Measurements from ENCODE around the gene SOWAHA.

Gene SOWAHA

GRCh38 chr5:132788508-132788907 lies 24.6 kb upstream of the SOWAHA start:
- Histone ChIP-seq H3K9ac (no peak overlapping the region), H3K27me3 (ENCODE audit: insufficient read depth, low read depth) (no peaks in the 10 kb centered on the region), H3K36me3 (ENCODE audit: insufficient read depth) (no peaks in the 10 kb centered on the region), H3K4me2 (no peak overlapping the region), H4K20me1 (ENCODE audit: insufficient read depth) (no peaks in the 10 kb centered on the region), H2AFZ (ENCODE audit: low read depth) (no peak overlapping the region), H3K27ac (no peak overlapping the region), H3K79me2 (ENCODE audit: insufficient read depth, low read depth) (no peaks in the 10 kb centered on the region), H3K4me3 (IDR thresholded peaks at IDR 0.05; ENCODE audit: insufficient read depth, low read depth, low read length) (no peak overlapping the region), H3K4me1 (ENCODE audit: low read depth, poor library complexity, severe bottlenecking) (peaks cover 27% of the 10 kb centered on the region)
- TF ChIP-seq, protein P1, sequence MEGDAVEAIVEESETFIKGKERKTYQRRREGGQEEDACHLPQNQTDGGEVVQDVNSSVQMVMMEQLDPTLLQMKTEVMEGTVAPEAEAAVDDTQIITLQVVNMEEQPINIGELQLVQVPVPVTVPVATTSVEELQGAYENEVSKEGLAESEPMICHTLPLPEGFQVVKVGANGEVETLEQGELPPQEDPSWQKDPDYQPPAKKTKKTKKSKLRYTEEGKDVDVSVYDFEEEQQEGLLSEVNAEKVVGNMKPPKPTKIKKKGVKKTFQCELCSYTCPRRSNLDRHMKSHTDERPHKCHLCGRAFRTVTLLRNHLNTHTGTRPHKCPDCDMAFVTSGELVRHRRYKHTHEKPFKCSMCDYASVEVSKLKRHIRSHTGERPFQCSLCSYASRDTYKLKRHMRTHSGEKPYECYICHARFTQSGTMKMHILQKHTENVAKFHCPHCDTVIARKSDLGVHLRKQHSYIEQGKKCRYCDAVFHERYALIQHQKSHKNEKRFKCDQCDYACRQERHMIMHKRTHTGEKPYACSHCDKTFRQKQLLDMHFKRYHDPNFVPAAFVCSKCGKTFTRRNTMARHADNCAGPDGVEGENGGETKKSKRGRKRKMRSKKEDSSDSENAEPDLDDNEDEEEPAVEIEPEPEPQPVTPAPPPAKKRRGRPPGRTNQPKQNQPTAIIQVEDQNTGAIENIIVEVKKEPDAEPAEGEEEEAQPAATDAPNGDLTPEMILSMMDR (conservative IDR thresholded peaks at IDR 0.05; ENCODE audit: low read depth, low read length) = no peak

- Histone ChIP-seq H2AFZ (ENCODE audit: low read depth) (no peak overlapping the region), H3K27ac (no peak overlapping the region), H3K27me3 (ENCODE audit: insufficient read depth, low read depth) (no peaks in the 10 kb centered on the region), H3K9ac (no peak overlapping the region), H3K79me2 (ENCODE audit: insufficient read depth, low read depth) (no peaks in the 10 kb centered on the region), H3K4me2 (no peak overlapping the region), H4K20me1 (ENCODE audit: insufficient read depth) (no peaks in the 10 kb centered on the region), H3K4me3 (IDR thresholded peaks at IDR 0.05; ENCODE audit: insufficient read depth, low read depth, low read length) (no peak overlapping the region), H3K36me3 (ENCODE audit: insufficient read depth) (no peaks in the 10 kb centered on the region), H3K4me1 (ENCODE audit: low read depth, poor library complexity, severe bottlenecking) (peaks cover 20% of the 10 kb centered on the region)
- TF ChIP-seq, protein P1 (conservative IDR thresholded peaks at IDR 0.05; ENCODE audit: low read depth, low read length) = no peak
Measured at GRCh38 chr5:132788990-132789886, 23.9 kb upstream of the SOWAHA start.

GRCh38 chr5:132790201-132790865 lies 22.8 kb upstream of the SOWAHA start:
- TF ChIP-seq, protein P1 (conservative IDR thresholded peaks at IDR 0.05; ENCODE audit: low read depth, low read length) = no peak
- H3K9ac ChIP-seq = no peak overlapping the region
- H3K4me3 ChIP-seq (IDR thresholded peaks at IDR 0.05; ENCODE audit: insufficient read depth, low read depth, low read length) = no peak overlapping the region
- H3K4me1 ChIP-seq (ENCODE audit: low read depth, poor library complexity, severe bottlenecking) = peaks cover 9% of the 10 kb centered on the region
- H3K4me2 ChIP-seq = no peak overlapping the region
- no peak overlapping the region for H2AFZ ChIP-seq (ENCODE audit: low read depth)
- no peaks in the 10 kb centered on the region for H4K20me1 ChIP-seq (ENCODE audit: insufficient read depth)
- H3K36me3 ChIP-seq (ENCODE audit: insufficient read depth) = no peaks in the 10 kb centered on the region
- no peaks in the 10 kb centered on the region for H3K79me2 ChIP-seq (ENCODE audit: insufficient read depth, low read depth)
- no peaks in the 10 kb centered on the region for H3K27me3 ChIP-seq (ENCODE audit: insufficient read depth, low read depth)
- no peak overlapping the region for H3K27ac ChIP-seq

DNA sequence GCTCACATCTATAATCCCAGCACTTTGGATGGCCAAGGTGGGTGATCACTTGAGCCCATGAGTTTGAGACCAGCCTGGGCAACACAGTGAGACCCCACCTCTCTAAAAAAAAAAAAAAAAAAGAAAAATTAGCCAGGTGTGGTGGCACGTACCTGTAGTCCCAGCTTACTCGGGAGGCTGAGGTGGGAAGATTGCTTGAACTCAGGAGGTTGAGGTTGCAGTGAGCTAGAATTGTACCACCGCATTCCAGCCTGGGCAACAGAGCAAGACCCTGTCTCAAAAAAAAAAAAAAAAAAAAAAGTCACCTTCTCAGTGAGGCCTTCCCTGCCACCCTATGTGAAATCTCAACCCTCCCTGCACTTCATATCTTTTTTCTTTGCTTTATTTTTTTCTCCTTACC lies 22.1 kb upstream of the SOWAHA start:
- Histone ChIP-seq H3K4me3 (IDR thresholded peaks at IDR 0.05; ENCODE audit: insufficient read depth, low read depth, low read length) (no peak overlapping the region), H3K4me2 (no peak overlapping the region), H3K27ac (no peak overlapping the region), H3K4me1 (ENCODE audit: low read depth, poor library complexity, severe bottlenecking) (peaks cover 2% of the 10 kb centered on the region), H2AFZ (ENCODE audit: low read depth) (no peak overlapping the region), H3K79me2 (ENCODE audit: insufficient read depth, low read depth) (no peaks in the 10 kb centered on the region), H3K36me3 (ENCODE audit: insufficient read depth) (no peaks in the 10 kb centered on the region), H3K27me3 (ENCODE audit: insufficient read depth, low read depth) (no peaks in the 10 kb centered on the region), H4K20me1 (ENCODE audit: insufficient read depth) (no peaks in the 10 kb centered on the region), H3K9ac (no peak overlapping the region)
- TF ChIP-seq, protein P1 (conservative IDR thresholded peaks at IDR 0.05; ENCODE audit: low read depth, low read length) = no peak

All from KMS-11 (cell line).